NCI-H1092 (cell line): ENCODE results near the gene ATP13A5.

Source experiments
- DNase-seq: peaks from one replicate; lab custom pipeline; 2025; lab: John Stamatoyannopoulos, UW

The ATP13A5 gene

GRCh38 chr3:193347521-193348501 is 30.7 kb downstream of the ATP13A5 start:
- DNase-seq: peak; percentile 20

GRCh38 chr3:193346259-193346658 is 32.3 kb downstream of the ATP13A5 start:
- DNase-seq: no peak

GRCh38 chr3:193345431-193345830 is 33.1 kb downstream of the ATP13A5 start:
- no peak for DNase-seq

- no peak for DNase-seq
These were observed 34.1 kb downstream of the ATP13A5 start for GRCh38 chr3:193344486-193344885.

- no peak for DNase-seq
These were observed 34.8 kb downstream of the ATP13A5 start for GRCh38 chr3:193343726-193344222.

GRCh38 chr3:193342551-193342950 is 36.0 kb downstream of the ATP13A5 start:
- no peak for DNase-seq

GRCh38 chr3:193335031-193335430 is 43.5 kb downstream of the ATP13A5 start:
- no peak for DNase-seq

- DNase-seq: no peak
These were observed 45.3 kb downstream of the ATP13A5 start for GRCh38 chr3:193333229-193333628.

- no peak for DNase-seq
These were observed 47.9 kb downstream of the ATP13A5 start for GRCh38 chr3:193330555-193331204.

GRCh38 chr3:193317682-193318300 is 60.8 kb downstream of the ATP13A5 start:
- no peak for DNase-seq

GRCh38 chr3:193314161-193314560 is 64.4 kb downstream of the ATP13A5 start:
- no peak for DNase-seq

- DNase-seq: no peak
These were observed 65.2 kb downstream of the ATP13A5 start for GRCh38 chr3:193313061-193313958.

GRCh38 chr3:193310914-193311723 is 67.4 kb downstream of the ATP13A5 start:
- DNase-seq: no peak

GRCh38 chr3:193305356-193305755 is 73.2 kb downstream of the ATP13A5 start:
- no peak for DNase-seq

- DNase-seq: no peak
These were observed 77.1 kb downstream of the ATP13A5 start for GRCh38 chr3:193301433-193301832.

- no peak for DNase-seq
These were observed 81.1 kb downstream of the ATP13A5 start for GRCh38 chr3:193297421-193297820.

GRCh38 chr3:193295985-193296384 is 82.6 kb downstream of the ATP13A5 start:
- no peak for DNase-seq

GRCh38 chr3:193292386-193292785 is 86.2 kb downstream of the ATP13A5 start:
- no peak for DNase-seq

- no peak for DNase-seq
These were observed 107.3 kb downstream of the ATP13A5 start for GRCh38 chr3:193271101-193271840.

- no peak for DNase-seq
These were observed 108.1 kb downstream of the ATP13A5 start for GRCh38 chr3:193270451-193270850.
